Activated CD8-positive, alpha-beta T cell treated with anti-CD3 and anti-CD28 coated beads for 36 hours (primary cell): ENCODE measurements around the gene NHS. TPM values are rescaled to one million over a fixed set of nuclear protein-coding genes. Genes with fewer than 3 reads are reported as not detected.

Source experiments
- ATAC-seq: fragments of 200-7000 bp; cut with Tn5 transposase; one replicate; pipeline ENCODE4 v1.10.0; 2021; ENCODE audit warnings: mild to moderate bottlenecking, moderate library complexity
- CTCF ChIA-PET: fragments of 350-600 bp; sonication (Branson Sonifier 250); formaldehyde crosslinking; loops from one replicate; lab custom pipeline; 2021; ENCODE audit warnings: antibody characterized with exemption; lab: Charles Lee
- POLR2A ChIA-PET: fragments of 350-600 bp; sonication (Branson Sonifier 250); formaldehyde crosslinking; loops from one replicate; lab custom pipeline; 2021; ENCODE audit warnings: antibody characterized with exemption; lab: Charles Lee
- DNase-seq: peaks from one replicate; pipeline ENCODE4 v3.0.0-alpha.2; 2020
- H3K27ac Mint-ChIP-seq: one replicate; pipeline ENCODE4 v1.8.0; 2021; ENCODE audit warnings: mild to moderate bottlenecking, mixed read lengths
- H3K27me3 Mint-ChIP-seq: one replicate; pipeline ENCODE4 v1.8.0; 2021; ENCODE audit warnings: mixed read lengths
- H3K36me3 Mint-ChIP-seq: one replicate; pipeline ENCODE4 v1.8.0; 2021; ENCODE audit warnings: low read depth, mixed read lengths
- H3K4me1 Mint-ChIP-seq: one replicate; pipeline ENCODE4 v1.8.0; 2021; ENCODE audit warnings: low read depth, mixed read lengths
- H3K4me3 Mint-ChIP-seq: one replicate; pipeline ENCODE4 v1.8.0; 2021; ENCODE audit warnings: mild to moderate bottlenecking, moderate library complexity, mixed read lengths
- H3K9me3 Mint-ChIP-seq: one replicate; pipeline ENCODE4 v1.8.0; 2021; ENCODE audit warnings: mixed read lengths
- intact Hi-C: fragments of 100-400 bp; cut with micrococcal nuclease; formaldehyde crosslinking; loops from one replicate; pipeline ENCODE4 v1.10.0; 2022
- total RNA-seq, 2 experiments: library from RNA; stranded (reverse); gene quantifications; one replicate each; pipeline ENCODE4 v1.2.3, GENCODE V29; 2021
- TF ChIP-seq, protein P1 (sequence below): fragments of 200-600 bp; IDR thresholded peaks from one replicate; pipeline ENCODE4 v1.8.0; 2022; ENCODE audit warnings: antibody characterized with exemption, mild to moderate bottlenecking

Gene NHS
- total RNA-seq, 2 experiments from 2014 or later, result 6.9 to 7.3 TPM

DNA sequence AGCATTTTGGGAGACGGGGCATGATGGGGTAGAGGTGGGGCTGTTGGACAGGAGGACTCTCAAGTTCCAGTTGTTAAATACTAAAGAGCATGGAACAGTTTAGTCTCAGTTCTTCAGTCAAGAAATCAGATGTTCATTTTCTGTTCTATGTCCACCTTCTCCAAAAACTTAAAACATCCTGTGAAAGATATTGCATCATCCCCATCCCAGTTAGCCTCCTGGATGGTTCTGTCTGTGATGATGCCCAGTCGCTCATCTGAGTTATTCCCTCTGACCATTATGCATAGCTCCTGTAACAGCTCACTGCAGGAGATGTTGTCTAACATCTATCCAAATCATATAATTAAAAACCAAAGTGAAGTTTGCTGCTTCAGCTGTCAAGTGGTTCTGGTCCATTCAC lies 330.2 kb downstream of the NHS start:
- Mint-ChIP-seq H3K4me3 (no peak overlapping the region), H3K9me3 (no peaks in the 10 kb centered on the region), H3K4me1 (no peaks in the 10 kb centered on the region), H3K27me3 (no peaks in the 10 kb centered on the region), H3K27ac (no peak overlapping the region), H3K36me3 (no peaks in the 10 kb centered on the region)
- DNase-seq, result no peak
- ChIA-PET CTCF (no interaction called here), POLR2A (no interaction called here)
- intact Hi-C loops, result no loop called here
- ATAC-seq, result no peak
- TF ChIP-seq, protein P1, sequence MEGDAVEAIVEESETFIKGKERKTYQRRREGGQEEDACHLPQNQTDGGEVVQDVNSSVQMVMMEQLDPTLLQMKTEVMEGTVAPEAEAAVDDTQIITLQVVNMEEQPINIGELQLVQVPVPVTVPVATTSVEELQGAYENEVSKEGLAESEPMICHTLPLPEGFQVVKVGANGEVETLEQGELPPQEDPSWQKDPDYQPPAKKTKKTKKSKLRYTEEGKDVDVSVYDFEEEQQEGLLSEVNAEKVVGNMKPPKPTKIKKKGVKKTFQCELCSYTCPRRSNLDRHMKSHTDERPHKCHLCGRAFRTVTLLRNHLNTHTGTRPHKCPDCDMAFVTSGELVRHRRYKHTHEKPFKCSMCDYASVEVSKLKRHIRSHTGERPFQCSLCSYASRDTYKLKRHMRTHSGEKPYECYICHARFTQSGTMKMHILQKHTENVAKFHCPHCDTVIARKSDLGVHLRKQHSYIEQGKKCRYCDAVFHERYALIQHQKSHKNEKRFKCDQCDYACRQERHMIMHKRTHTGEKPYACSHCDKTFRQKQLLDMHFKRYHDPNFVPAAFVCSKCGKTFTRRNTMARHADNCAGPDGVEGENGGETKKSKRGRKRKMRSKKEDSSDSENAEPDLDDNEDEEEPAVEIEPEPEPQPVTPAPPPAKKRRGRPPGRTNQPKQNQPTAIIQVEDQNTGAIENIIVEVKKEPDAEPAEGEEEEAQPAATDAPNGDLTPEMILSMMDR, result no peak

DNA sequence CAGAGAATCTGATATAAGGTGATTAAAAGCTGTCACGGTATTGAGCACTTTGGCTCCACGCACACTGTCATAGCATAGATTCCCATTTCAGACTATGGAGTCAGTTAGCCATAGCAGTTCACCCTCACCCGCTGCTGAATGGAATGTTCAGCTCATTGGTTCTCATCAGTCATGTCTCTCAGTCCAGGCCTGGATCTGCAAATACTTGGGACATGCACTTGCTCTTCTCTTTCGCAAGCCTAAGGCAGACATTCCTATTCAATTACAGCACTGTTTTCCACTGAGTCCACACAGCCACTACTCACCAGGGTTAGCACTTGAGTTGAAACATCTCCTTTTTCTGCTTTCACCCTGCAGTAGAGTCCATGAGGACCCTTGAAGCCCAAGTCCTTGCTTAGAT lies 331.7 kb downstream of the NHS start:
- Mint-ChIP-seq H3K27ac (no peak overlapping the region), H3K9me3 (no peaks in the 10 kb centered on the region), H3K4me3 (no peak overlapping the region), H3K36me3 (no peaks in the 10 kb centered on the region), H3K27me3 (no peaks in the 10 kb centered on the region), H3K4me1 (no peaks in the 10 kb centered on the region)
- intact Hi-C loops, result no loop called here
- ChIA-PET POLR2A (no interaction called here), CTCF (no interaction called here)
- DNase-seq, result no peak
- ATAC-seq, result no peak
- TF ChIP-seq, protein P1, result no peak

DNA sequence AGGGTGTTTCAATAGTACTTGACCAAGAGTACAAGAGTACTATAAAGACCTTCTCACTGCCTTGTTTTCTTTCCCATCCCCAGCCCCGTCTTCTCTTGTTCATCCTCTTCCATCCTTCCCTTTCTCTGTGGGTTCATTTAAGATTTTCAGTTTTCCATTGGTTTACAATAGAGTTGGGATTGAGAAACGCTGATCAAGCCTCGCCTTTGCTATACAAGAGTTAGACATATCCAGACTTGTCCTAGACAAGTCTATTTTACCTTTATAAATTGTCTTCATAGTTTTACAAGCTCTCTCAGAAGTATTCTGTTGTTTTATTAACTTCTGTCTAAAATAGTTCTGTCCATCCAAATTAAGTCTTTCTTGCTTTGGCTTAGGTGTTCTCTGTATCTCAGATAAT lies 332.7 kb downstream of the NHS start:
- POLR2A ChIA-PET, result no interaction called here
- H3K4me3 Mint-ChIP-seq, result no peak overlapping the region
- intact Hi-C loops, result no loop called here

DNA sequence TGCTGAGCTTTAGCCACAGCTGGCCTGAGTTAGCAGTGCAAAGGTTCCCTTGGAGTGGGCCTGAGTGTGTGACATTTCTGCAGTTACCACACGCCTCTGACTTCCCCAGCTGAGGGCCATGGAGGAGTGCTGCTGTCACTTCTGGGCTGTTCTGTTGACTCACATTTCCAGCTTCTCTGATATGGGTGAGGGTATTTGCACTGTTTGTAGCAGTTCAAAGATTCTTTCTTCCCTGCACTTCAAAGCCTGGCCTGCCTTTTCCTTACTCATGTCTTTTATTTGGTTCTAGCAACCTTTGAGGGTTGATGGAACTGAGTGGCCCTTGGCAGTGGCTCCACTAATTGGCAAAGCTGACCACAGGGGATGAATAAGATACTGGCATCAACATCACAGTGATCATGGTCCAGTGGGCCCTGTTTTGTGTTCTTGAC lies 335.9 kb downstream of the NHS start:
- Mint-ChIP-seq H3K27ac (no peak overlapping the region), H3K4me3 (no peak overlapping the region), H3K36me3 (no peaks in the 10 kb centered on the region), H3K27me3 (no peaks in the 10 kb centered on the region), H3K9me3 (no peaks in the 10 kb centered on the region), H3K4me1 (no peaks in the 10 kb centered on the region)
- ChIA-PET POLR2A (interaction anchor here (0.6 kb wide), 1 partner anchor 1288 kb away, joined by 3 read pairs; no protein-coding TSS in a partner anchor), CTCF (no interaction called here)
- ATAC-seq (no peak), DNase-seq (no peak)
- TF ChIP-seq, protein P1, result no peak
- intact Hi-C loops, result no loop called here

More for the DNA sequence above, 332.7 kb downstream of the NHS start:
- ATAC-seq (no peak), DNase-seq (no peak)
- Mint-ChIP-seq H3K36me3 (no peaks in the 10 kb centered on the region), H3K4me1 (no peaks in the 10 kb centered on the region), H3K9me3 (no peaks in the 10 kb centered on the region), H3K27me3 (no peaks in the 10 kb centered on the region), H3K27ac (no peak overlapping the region)
- TF ChIP-seq, protein P1, result no peak
- CTCF ChIA-PET, result no interaction called here

DNA sequence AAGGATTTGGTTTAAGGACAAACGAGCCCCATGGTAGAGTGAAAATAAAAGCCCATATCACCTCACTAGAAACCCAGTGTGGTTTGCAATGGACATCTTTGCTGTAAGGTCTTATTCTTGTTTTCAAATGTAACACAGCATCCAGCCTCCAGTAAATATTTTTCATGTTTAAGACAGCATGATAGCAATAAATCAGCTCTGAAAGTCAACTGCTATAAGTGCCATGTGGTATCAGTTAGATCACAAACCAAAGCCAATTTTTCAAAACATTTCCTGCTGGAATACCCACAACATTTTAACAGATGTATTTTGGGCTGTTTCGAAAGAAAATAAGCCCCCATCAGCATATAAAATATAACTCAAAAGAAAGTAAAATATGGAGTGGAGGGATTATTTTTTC lies 338.3 kb downstream of the NHS start:
- POLR2A ChIA-PET, result no interaction called here
- CTCF ChIA-PET, result no interaction called here
- no peak for ATAC-seq
- Mint-ChIP-seq H3K36me3 (no peaks in the 10 kb centered on the region), H3K4me3 (no peak overlapping the region), H3K4me1 (no peaks in the 10 kb centered on the region), H3K9me3 (no peaks in the 10 kb centered on the region), H3K27ac (no peak overlapping the region), H3K27me3 (no peaks in the 10 kb centered on the region)
- intact Hi-C loops, result no loop called here
- TF ChIP-seq, protein P1, result no peak
- no peak for DNase-seq
